HG02981 (cell line): ENCODE measurements around the gene PKDCC.
A peak's percentile ranks its signal among the peaks of the same experiment; 100 is the strongest.

ENCODE experiments used
- ATAC-seq: cut with Tn5 transposase; IDR thresholded peaks from one replicate; pipeline ENCODE4 v1.9.1; 2021; ENCODE audit warnings: mild to moderate bottlenecking, moderate library complexity; ENCODE audit not compliant: unreplicated experiment

PKDCC gene

GRCh38 chr2:42104621-42105020 lies 56.8 kb downstream of the PKDCC start:
- no peak for ATAC-seq

- peak; percentile 50 for ATAC-seq
Observed at GRCh38 chr2:42105330-42106256, 57.8 kb downstream of the PKDCC start.

DNA sequence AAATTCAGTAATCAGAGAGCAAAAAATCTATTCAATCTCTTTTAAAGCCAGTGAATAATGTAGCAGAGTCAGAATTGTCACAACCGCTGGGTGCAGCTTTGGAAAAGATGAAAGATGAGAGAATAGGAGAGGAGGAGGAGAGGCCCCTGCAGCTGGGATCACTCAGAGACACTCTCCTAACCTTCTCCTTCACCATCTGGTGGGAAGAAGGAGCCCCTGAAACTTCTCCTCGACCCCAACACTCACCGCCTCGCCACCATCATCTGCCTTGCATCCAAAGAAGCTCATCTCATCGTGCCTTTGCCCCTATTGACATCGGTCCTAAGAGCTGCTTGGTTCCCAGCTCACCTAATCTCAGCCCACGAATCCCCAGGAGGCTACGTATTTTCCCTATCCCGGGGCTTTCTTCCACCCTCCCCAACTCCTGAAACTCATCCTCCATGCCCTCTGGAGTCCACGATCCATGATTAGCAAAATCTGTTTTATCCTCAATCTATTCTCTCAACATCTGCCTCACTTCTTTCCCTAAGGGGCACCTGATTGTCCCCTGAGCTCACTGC lies 58.5 kb downstream of the PKDCC start:
- no peak for ATAC-seq

GRCh38 chr2:42107249-42108042 lies 59.6 kb downstream of the PKDCC start:
- ATAC-seq: no peak
